Mucosa of stomach (tissue), 1 donor: ENCODE results near the gene CRY1.

ENCODE experiments used
- H3K27me3 ChIP-seq: one replicate; pipeline ENCODE4 v1.7.0; 2013; ENCODE audit warnings: mild to moderate bottlenecking, low read length; ENCODE audit not compliant: control insufficient read depth, insufficient read depth
- H3K36me3 ChIP-seq: one replicate; pipeline ENCODE4 v1.7.0; 2013; ENCODE audit warnings: low read length; ENCODE audit not compliant: control insufficient read depth, insufficient read depth
- H3K4me1 ChIP-seq: one replicate; pipeline ENCODE4 v1.7.0; 2013; ENCODE audit warnings: mild to moderate bottlenecking, low read length; ENCODE audit not compliant: control insufficient read depth, insufficient read depth
- H3K4me3 ChIP-seq: one replicate; pipeline ENCODE4 v1.7.0; 2013; ENCODE audit warnings: low read length
- H3K9ac ChIP-seq: one replicate; pipeline ENCODE4 v1.7.0; 2013; ENCODE audit warnings: mild to moderate bottlenecking, low read length, moderate library complexity
- H3K9me3 ChIP-seq: one replicate; pipeline ENCODE4 v1.7.0; 2013; ENCODE audit warnings: mild to moderate bottlenecking, low read length, moderate library complexity; ENCODE audit not compliant: control insufficient read depth
- donor health status: Pancreatic carcinoma.

Gene CRY1

GRCh38 chr12:106947461-106947860 is 145.9 kb downstream of the CRY1 start:
- Histone ChIP-seq H3K9me3 (no peaks in the 10 kb centered on the region), H3K4me3 (no peak overlapping the region), H3K9ac (no peak overlapping the region), H3K4me1 (no peaks in the 10 kb centered on the region), H3K27me3 (no peaks in the 10 kb centered on the region), H3K36me3 (no peaks in the 10 kb centered on the region)

- H3K4me3 ChIP-seq = no peak overlapping the region
- H3K27me3 ChIP-seq = no peaks in the 10 kb centered on the region
- no peaks in the 10 kb centered on the region for H3K4me1 ChIP-seq
- no peaks in the 10 kb centered on the region for H3K9me3 ChIP-seq
- H3K9ac ChIP-seq = no peak overlapping the region
- H3K36me3 ChIP-seq = no peaks in the 10 kb centered on the region
These were observed 148.0 kb downstream of the CRY1 start for GRCh38 chr12:106945261-106945851.

GRCh38 chr12:106942775-106943174 is 150.6 kb downstream of the CRY1 start:
- no peak overlapping the region for H3K4me3 ChIP-seq
- no peaks in the 10 kb centered on the region for H3K9me3 ChIP-seq
- no peak overlapping the region for H3K9ac ChIP-seq
- no peaks in the 10 kb centered on the region for H3K4me1 ChIP-seq
- no peaks in the 10 kb centered on the region for H3K27me3 ChIP-seq
- H3K36me3 ChIP-seq = no peaks in the 10 kb centered on the region

GRCh38 chr12:106941481-106942156 is 151.7 kb downstream of the CRY1 start:
- no peaks in the 10 kb centered on the region for H3K36me3 ChIP-seq
- H3K27me3 ChIP-seq = no peaks in the 10 kb centered on the region
- H3K9me3 ChIP-seq = no peaks in the 10 kb centered on the region
- no peak overlapping the region for H3K4me3 ChIP-seq
- no peaks in the 10 kb centered on the region for H3K4me1 ChIP-seq
- no peak overlapping the region for H3K9ac ChIP-seq
